ENCODE measurements around the gene ANKZF1.
A peak's percentile ranks its signal among the peaks of the same experiment; 100 is the strongest.

The ANKZF1 gene

GRCh38 chr2:219223831-219224610 is 5.6 kb upstream of the ANKZF1 start:
- DNase-seq (ENCODE audit: extremely low read depth in 1 of 2, low read depth in 1 of 2), result no peak

GRCh38 chr2:219225350-219225749 is 4.3 kb upstream of the ANKZF1 start:
- DNase-seq (ENCODE audit: extremely low read depth in 1 of 2, low read depth in 1 of 2), result no peak

GRCh38 chr2:219228041-219228910 is 1.3 kb upstream of the ANKZF1 start:
- DNase-seq (ENCODE audit: extremely low read depth in 1 of 2, low read depth in 1 of 2), result no peak

GRCh38 chr2:219228911-219229304 is 698 bp upstream of the ANKZF1 start:
- no peak for DNase-seq (ENCODE audit: extremely low read depth in 1 of 2, low read depth in 1 of 2)

- DNase-seq (ENCODE audit: extremely low read depth in 1 of 2, low read depth in 1 of 2), result no peak
Observed at GRCh38 chr2:219230059-219230540, 494 bp downstream of the ANKZF1 start.

- DNase-seq (ENCODE audit: extremely low read depth in 1 of 2, low read depth in 1 of 2), result no peak
Observed at GRCh38 chr2:219234331-219234730, 4.7 kb downstream of the ANKZF1 start.

GRCh38 chr2:219243291-219243761 is 13.7 kb downstream of the ANKZF1 start:
- no peak for DNase-seq (ENCODE audit: extremely low read depth in 1 of 2, low read depth in 1 of 2)

- DNase-seq (ENCODE audit: extremely low read depth in 1 of 2, low read depth in 1 of 2), result no peak
Observed at GRCh38 chr2:219244789-219245147, 15.2 kb downstream of the ANKZF1 start.

- DNase-seq (ENCODE audit: extremely low read depth in 1 of 2, low read depth in 1 of 2), result peak in 1 of 2 donors; percentile 86
Observed at GRCh38 chr2:219245148-219245898, 15.7 kb downstream of the ANKZF1 start, which contains the start of the genes GLB1L and STK16. Gene GLB1L, minus strand, starts transcription at chr2:219245444. Its CDS starts 1,871 bp downstream, at chr2:219243573. Gene STK16, plus strand, starts transcription at chr2:219245479. Its CDS starts 521 bp downstream, at chr2:219246000.

GRCh38 chr2:219245899-219246230 is 16.3 kb downstream of the ANKZF1 start:
- DNase-seq (ENCODE audit: extremely low read depth in 1 of 2, low read depth in 1 of 2), result no peak

- DNase-seq (ENCODE audit: extremely low read depth in 1 of 2, low read depth in 1 of 2), result no peak
Observed at GRCh38 chr2:219246559-219246958, 17.0 kb downstream of the ANKZF1 start.

GRCh38 chr2:219247678-219248642 is 18.4 kb downstream of the ANKZF1 start:
- DNase-seq (ENCODE audit: extremely low read depth in 1 of 2, low read depth in 1 of 2), result no peak

- DNase-seq (ENCODE audit: extremely low read depth in 1 of 2, low read depth in 1 of 2), result no peak
Observed at GRCh38 chr2:219248845-219249202, 19.2 kb downstream of the ANKZF1 start.

GRCh38 chr2:219249203-219249980 is 19.8 kb downstream of the ANKZF1 start:
- no peak for DNase-seq (ENCODE audit: extremely low read depth in 1 of 2, low read depth in 1 of 2)

GRCh38 chr2:219250049-219250781 is 20.6 kb downstream of the ANKZF1 start:
- DNase-seq (ENCODE audit: extremely low read depth in 1 of 2, low read depth in 1 of 2), result no peak

- no peak for DNase-seq (ENCODE audit: extremely low read depth in 1 of 2, low read depth in 1 of 2)
Observed at GRCh38 chr2:219251656-219252055, 22.1 kb downstream of the ANKZF1 start.

- no peak for DNase-seq (ENCODE audit: extremely low read depth in 1 of 2, low read depth in 1 of 2)
Observed at GRCh38 chr2:219252084-219252483, 22.5 kb downstream of the ANKZF1 start.

GRCh38 chr2:219252570-219252899 is 22.9 kb downstream of the ANKZF1 start:
- DNase-seq (ENCODE audit: extremely low read depth in 1 of 2, low read depth in 1 of 2), result no peak
